SHP77 treated with DMSO at 0.1 percent for 48 hours (cell line): ENCODE data around the gene SPSB1.
"Not testable (repeated sequence)": the region's sequence is repeated elsewhere in the genome, so short reads cannot be mapped to it uniquely, and the experiment has no call there.

ENCODE experiments used
- DNase-seq: peaks from one replicate; lab custom pipeline; 2025; lab: John Stamatoyannopoulos, UW

Gene SPSB1

GRCh38 chr1:9367806-9368205, 75.1 kb downstream of the SPSB1 start:
- DNase-seq, result no peak

- no peak for DNase-seq
These were observed 75.7 kb downstream of the SPSB1 start for GRCh38 chr1:9368356-9368755.

DNA sequence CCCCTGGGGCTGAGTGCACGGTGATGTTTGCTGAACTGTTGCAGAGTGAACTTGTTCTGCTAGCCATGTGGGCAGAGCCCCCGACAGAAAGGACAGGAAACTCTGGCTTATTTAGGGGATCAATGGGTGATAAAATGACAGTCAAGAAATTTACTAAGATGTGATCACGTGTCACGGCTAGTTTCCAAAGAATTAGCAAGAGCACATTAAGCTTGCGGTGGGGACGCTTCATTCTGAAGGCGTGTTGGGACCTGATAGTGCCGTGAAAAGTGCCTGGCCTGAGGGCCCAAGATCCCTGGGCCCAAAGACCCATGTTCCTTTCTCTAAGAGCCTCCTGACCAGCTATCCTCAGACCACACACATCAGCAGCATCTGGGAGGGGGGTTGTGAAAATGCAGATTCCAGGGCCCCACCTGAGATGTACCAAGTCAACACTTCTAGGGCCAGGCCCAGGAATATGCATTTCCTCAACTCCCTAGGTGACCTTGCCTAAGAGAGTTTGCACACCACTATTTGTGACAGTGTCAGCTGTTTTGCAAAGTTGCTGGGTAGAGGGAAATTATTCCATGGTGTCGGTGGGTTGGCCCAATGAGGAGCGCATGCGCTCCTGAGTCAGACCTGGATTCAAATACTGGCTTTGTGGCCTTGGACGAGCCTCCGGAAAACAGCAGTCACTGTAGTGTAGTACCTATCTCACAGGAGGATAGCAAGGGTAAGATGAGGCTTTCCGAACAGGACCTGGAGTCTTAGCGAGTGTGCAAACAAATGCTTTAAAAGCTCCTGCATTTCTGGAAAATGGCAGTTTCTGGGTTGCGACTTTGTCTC, 77.5 kb downstream of the SPSB1 start:
- no peak for DNase-seq

DNA sequence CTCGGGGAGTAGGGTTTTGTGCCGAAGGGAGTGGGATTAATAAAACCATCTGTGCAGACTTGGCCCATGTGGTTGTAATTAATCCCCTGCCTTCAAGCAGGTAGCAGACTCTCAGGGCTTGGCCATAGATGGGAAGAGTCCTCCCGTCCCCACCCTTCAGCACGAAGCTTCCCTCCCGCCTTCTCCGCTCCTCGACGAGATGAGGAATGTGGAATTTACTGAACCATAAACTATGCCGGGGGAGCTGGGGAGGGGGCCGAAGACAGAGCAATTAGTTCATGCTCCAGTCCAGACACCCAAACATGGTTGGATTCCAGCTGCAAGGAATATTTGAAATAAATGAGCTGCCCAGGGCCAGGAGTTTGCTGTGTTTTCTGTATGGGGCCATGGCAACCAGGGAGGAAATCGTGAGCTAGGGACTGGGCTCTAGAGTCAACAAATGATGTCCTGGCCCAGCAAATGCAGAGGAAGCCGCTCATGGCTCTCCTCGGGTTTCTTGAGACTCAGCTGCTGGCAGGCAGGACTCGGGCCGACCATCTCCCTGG, 78.8 kb downstream of the SPSB1 start:
- DNase-seq, result no peak

- DNase-seq, result no peak
These were observed 79.3 kb downstream of the SPSB1 start for GRCh38 chr1:9371951-9372350.

GRCh38 chr1:9373619-9374018, 80.9 kb downstream of the SPSB1 start:
- DNase-seq, result no peak

- no peak for DNase-seq
These were observed 82.2 kb downstream of the SPSB1 start for GRCh38 chr1:9374748-9375341.

DNA sequence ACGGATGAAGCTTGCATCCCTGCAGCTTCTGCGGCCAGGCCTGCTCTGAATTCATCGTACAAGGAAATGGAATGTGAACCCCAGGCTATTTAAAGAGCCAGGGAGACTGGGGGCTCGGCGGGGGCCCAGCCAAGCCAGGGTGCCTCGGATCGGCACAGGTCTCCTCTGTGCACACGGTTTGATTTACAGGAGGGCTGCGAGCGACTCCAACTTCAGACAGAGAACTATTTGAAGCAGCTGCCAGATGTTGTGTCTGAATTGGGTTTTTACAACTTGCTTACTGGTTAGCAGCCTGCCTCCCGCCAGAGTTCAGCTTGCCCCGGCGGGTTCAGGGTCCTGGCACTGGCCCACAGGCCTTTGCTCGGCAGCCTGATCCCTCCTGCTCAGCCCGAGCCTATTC, 83.2 kb downstream of the SPSB1 start:
- no peak for DNase-seq

DNA sequence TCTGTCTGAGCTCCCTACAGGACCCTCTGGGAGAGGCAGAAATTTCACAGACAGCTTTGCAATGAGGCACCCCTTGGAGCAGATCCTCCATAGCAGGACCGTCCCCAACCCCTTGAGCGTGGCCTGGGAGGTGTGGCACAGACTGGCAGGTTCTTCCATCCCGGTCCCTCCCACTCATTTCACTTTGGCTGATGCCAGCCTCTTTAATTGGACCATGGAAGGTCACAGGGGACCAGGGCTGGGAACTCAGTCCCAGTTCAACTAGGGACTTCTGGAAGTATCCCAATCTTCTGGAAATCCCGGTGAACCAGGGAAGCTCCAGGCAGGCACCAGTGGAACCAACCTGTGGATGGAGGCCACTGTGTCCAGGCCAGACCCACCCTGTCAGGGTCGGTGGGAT, 83.7 kb downstream of the SPSB1 start:
- DNase-seq, result no peak

DNA sequence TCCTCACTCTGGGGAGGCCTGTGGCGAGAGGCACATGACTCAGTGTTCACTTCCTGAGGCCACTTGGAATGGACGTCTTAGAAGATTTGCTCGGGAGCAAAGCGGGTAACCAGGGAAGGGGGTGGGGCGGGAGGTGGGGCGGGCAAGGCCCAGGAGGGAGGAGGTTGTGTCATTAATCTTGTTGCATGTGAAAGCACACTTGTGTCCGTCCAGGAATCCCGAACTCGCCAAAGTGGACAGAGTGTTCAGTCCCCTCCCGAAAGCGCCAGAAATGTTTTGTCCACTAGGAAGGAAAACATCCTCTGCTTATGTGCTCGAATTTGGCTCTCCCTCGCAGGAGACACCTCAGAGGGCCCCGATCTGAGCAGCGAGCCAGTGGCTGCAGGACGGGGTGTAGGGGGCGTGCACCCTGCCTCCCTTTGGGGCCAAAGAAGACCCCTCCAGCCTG, 84.2 kb downstream of the SPSB1 start:
- no peak for DNase-seq

GRCh38 chr1:9378801-9379200, 86.1 kb downstream of the SPSB1 start:
- DNase-seq, result no peak

DNA sequence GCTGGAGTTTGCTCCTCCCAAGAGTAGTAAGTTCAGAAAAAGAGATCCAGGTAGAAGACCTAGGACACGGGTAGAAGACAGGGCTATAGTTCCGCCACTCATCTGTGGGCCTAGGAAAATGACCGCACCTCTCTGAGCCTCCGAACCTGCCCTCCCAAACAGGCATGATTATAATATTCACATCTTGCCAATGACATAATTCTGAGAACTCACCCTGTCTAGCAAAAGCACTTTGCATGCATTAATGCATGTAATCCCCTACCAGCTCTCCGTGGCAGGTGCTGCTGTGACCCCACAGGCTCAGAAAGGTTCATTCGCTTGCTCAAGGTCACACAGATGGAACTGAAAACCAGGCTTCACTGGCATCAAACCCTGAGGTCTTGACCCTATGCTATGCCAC, 88.0 kb downstream of the SPSB1 start:
- DNase-seq, result no peak

DNA sequence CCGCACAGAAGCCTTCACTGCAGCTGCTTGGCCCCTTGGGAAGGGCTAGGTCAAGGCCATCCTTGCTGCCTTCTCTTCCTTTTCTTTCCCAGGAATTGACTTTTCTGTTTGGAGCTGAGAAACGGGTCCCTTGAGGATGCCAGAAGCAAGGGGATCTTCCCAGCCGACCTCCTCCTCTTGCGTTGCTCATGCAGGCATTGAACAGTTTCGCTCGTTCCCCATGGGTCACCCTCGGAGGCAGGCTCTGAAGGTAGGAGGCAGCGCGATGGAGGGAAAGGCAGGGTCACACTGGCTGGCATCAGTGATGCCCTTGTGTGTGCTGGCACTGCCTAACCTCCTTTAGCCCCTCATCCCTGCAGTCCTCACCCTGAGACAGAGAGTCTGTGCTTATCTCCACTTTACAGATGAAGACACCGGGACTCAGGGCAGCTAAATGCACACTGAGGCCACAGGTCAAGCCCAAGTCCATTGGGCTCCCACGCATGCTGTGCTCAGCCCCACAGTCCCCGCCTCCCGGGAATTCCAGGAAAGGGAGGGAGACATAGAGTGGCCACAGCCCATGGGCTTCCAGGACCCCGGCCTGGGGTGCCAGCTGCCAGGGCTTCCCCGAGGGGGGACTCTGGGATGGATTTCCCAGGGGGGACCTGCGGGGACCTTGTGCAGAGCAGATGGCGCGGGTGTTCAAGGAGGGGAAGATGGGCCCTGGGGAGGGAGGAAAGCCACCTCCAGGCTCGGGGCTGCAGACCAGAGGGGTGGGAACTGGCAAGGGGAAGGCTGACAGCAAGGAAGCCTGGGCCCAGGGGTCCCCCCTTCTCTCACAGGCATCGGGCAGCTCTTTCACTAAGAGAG, 90.2 kb downstream of the SPSB1 start:
- DNase-seq, result no peak

DNA sequence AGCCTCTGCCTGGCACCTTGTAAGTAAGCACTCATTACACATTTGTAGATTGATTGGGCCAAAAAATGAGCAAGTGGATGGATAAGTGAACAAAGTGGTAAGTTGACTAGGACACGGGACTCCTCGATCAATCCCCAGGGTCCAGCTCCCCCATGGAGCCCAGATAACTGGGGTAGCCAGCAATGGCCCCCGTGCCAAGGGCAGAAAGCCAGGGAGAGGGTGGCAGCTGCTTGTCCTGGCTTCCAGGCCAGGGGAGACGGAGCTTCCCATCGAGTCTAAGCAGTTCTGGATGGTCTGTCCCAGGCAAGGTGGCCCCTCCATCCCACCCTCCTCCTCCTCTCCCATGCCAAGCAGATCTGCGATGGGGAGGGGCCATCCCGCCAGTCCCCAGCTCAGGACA, 91.4 kb downstream of the SPSB1 start:
- DNase-seq, result no peak

DNA sequence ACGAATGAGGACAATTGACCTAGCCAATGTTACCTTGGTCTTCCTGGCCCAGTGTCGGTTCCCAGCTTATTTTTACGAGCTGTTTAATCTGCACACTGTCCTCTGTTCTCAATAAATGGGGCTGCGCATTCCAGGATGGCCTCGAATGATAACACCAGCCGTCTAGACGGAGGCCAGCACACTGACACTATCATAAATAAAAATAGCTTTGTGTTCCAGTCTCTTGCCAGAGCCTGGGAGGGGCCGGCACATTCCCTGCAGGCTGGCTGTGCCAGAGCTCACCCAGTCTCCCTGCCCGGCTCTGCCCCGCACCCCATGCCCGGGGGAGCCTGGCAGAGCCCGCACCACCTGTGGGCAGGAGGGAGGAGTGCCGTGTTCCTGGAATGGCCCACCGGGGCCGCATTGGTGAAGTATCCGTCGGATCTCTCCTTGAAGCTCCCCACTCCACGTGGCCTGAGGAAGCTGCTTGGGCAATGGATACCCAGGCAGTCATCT, 92.1 kb downstream of the SPSB1 start:
- no peak for DNase-seq

GRCh38 chr1:9385392-9385791, 92.7 kb downstream of the SPSB1 start:
- DNase-seq, result not testable (repeated sequence)

GRCh38 chr1:9385801-9386573, 93.3 kb downstream of the SPSB1 start:
- DNase-seq, result no peak

- DNase-seq, result no peak
These were observed 95.9 kb downstream of the SPSB1 start for GRCh38 chr1:9388335-9389180.

- DNase-seq, result no peak
These were observed 97.3 kb downstream of the SPSB1 start for GRCh38 chr1:9389968-9390367.

- DNase-seq, result no peak
These were observed 98.9 kb downstream of the SPSB1 start for GRCh38 chr1:9391620-9392019.

DNA sequence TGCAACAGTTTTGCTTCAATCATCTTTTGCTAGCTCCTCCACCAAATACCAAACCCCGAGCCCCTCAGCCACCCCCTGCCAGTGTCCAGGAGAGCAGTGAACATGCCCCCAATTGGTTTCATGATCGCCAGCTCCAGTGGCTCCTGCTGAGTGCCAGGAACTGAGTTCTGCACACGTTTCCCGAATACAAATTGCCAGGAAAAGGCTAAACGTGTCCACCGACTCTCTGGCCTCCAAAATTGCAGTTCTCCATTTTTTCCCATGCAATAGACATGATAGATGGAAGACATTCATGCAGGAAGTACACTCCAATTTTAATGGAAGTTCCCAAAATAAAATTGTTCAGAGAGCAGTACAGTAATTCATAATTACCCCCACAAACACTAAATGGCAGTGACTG, 101.3 kb downstream of the SPSB1 start:
- DNase-seq, result no peak
